Stimulated activated naive CD8-positive, alpha-beta T cell treated with anti-CD3 and anti-CD28 coated beads, Interleukin-15, amount 100 ng/mL, for 72 hours (primary cell): ENCODE measurements around the gene ANKHD1.
"Not testable (repeated sequence)": the region's sequence is repeated elsewhere in the genome, so short reads cannot be mapped to it uniquely, and the experiment has no call there.

Experiments
- ATAC-seq: fragments of 150-1000 bp; cut with Tn5 transposase; 2 replicates; pipeline ENCODE4 v1.10.0; 2021; ENCODE audit warnings: mild to moderate bottlenecking, moderate library complexity
- DNase-seq, 2 donors: peaks; one replicate each; pipeline ENCODE4 v3.0.0; 2021 to 2022
- H3K27ac Mint-ChIP-seq, 2 donors: one replicate each; pipeline ENCODE4 v1.8.0; 2022; ENCODE audit warnings: mild to moderate bottlenecking in 2 of 2, mixed read lengths in 2 of 2, moderate library complexity in 2 of 2
- H3K27me3 Mint-ChIP-seq: one replicate; pipeline ENCODE4 v1.8.0; 2022; ENCODE audit warnings: mixed read lengths
- H3K4me1 Mint-ChIP-seq: one replicate; pipeline ENCODE4 v1.8.0; 2022; ENCODE audit warnings: mild to moderate bottlenecking, mixed read lengths
- H3K4me3 Mint-ChIP-seq, 2 donors: one replicate each; pipeline ENCODE4 v1.8.0; 2022; ENCODE audit warnings: mild to moderate bottlenecking in 2 of 2, mixed read lengths in 2 of 2, moderate library complexity in 1 of 2
- H3K9me3 Mint-ChIP-seq, 2 donors: one replicate each; pipeline ENCODE4 v1.8.0; 2022; ENCODE audit warnings: mixed read lengths in 2 of 2

The ANKHD1 gene

GRCh38 chr5:140399979-140400729 is 1.5 kb upstream of the ANKHD1 start:
- Mint-ChIP-seq H3K4me3 (no peak overlapping the region), H3K4me1 (peaks cover 30% of the 10 kb centered on the region), H3K9me3 (no peaks in the 10 kb centered on the region), H3K27me3 (no peaks in the 10 kb centered on the region), H3K27ac (peak overlapping the region in 1 of 2 donors; percentile 90)
- DNase-seq (peak in 1 of 2 donors; percentile 13), ATAC-seq (no peak)

GRCh38 chr5:140400730-140401361 is 787 bp upstream of the ANKHD1 start:
- peaks cover 32% of the 10 kb centered on the region for H3K4me1 Mint-ChIP-seq
- H3K27me3 Mint-ChIP-seq: no peaks in the 10 kb centered on the region
- H3K27ac Mint-ChIP-seq: no peak overlapping the region
- ATAC-seq: peak; percentile 79
- no peaks in the 10 kb centered on the region for H3K9me3 Mint-ChIP-seq
- DNase-seq: peak; percentile 87 to 91
- H3K4me3 Mint-ChIP-seq: no peak overlapping the region

DNA sequence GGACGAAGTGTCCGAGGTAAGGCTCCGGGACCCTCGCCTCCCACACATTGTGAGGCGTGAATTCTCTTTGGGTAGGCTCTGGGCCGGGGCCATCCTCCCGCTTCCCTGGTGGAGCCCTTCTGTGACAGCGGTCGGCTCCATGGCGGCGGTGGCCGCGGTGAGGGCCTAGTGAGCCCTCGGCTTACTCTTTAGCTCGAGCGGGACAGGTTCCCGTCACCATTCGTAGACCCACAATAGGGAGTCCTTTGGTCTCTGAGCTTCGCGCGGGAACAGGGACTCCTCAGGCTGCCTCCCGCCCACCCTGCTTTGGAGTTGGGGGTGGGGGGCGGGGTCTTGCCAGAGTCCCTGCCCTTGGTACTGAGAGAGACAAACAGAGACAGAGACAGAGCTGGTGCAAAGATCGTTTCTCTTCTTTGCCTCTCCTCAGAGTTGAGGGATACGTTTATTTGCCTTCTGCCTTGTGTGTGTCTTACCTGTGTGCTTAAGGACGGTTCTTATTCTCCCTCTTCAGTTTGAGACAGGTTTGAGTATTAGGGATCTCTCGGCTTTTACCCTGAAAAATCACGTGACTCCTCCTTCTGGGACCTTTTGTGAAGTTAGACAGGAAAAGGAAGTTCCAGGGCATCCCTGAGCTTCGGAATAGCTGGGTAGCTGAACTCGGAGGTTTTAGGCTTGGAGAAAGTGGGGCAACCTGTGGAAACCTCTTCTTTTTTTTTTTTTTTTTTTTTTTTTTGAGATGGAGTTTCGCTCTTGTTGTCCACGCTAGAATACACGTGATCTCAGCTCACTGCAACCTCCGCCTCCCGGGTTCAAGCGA is 833 bp downstream of the ANKHD1 start:
- DNase-seq: peak; percentile 61 to 64
- H3K4me3 Mint-ChIP-seq: no peak overlapping the region
- peak; percentile 2 for ATAC-seq
- H3K4me1 Mint-ChIP-seq: peaks cover 42% of the 10 kb centered on the region
- no peaks in the 10 kb centered on the region for H3K9me3 Mint-ChIP-seq
- H3K27me3 Mint-ChIP-seq: no peaks in the 10 kb centered on the region
- no peak overlapping the region for H3K27ac Mint-ChIP-seq

DNA sequence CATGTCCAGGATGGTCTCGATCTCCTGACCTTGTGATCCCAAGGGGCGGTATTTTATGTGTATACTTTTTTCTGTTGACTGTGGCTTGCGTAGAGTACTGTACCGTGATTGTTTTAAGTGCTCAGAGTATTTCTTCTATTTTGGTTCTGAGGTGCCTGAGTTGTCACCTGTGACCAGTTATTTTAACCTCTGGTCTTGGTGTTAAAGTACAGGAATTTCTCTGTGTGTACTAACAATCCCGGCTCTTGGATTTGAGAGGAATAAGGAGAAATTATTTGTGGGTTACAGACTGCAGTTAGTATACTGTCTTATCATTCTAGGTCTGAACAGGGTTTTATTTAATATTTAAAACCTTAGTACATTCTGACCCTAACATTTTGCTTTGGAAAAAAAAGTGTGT is 2.0 kb downstream of the ANKHD1 start:
- Mint-ChIP-seq H3K27me3 (no peaks in the 10 kb centered on the region), H3K27ac (peak overlapping the region in 1 of 2 donors; percentile 82), H3K4me1 (peaks cover 47% of the 10 kb centered on the region), H3K9me3 (no peaks in the 10 kb centered on the region), H3K4me3 (no peak overlapping the region)
- ATAC-seq (no peak), DNase-seq (no peak)

- no peak for ATAC-seq
- no peaks in the 10 kb centered on the region for H3K27me3 Mint-ChIP-seq
- peaks cover 40% of the 10 kb centered on the region for H3K4me1 Mint-ChIP-seq
- H3K27ac Mint-ChIP-seq: no peak overlapping the region
- no peak overlapping the region for H3K4me3 Mint-ChIP-seq
- no peaks in the 10 kb centered on the region for H3K9me3 Mint-ChIP-seq
- no peak for DNase-seq
These were observed 7.2 kb downstream of the ANKHD1 start for GRCh38 chr5:140408750-140409241.

- ATAC-seq: no peak
- H3K4me1 Mint-ChIP-seq: peaks cover 15% of the 10 kb centered on the region
- no peak for DNase-seq
- H3K4me3 Mint-ChIP-seq: no peak overlapping the region
- H3K27ac Mint-ChIP-seq: no peak overlapping the region
- H3K27me3 Mint-ChIP-seq: no peaks in the 10 kb centered on the region
- H3K9me3 Mint-ChIP-seq: no peaks in the 10 kb centered on the region
These were observed 11.6 kb downstream of the ANKHD1 start for GRCh38 chr5:140413230-140413629.

- Mint-ChIP-seq H3K9me3 (no peaks in the 10 kb centered on the region), H3K27ac (no peak overlapping the region), H3K4me1 (peaks cover 48% of the 10 kb centered on the region), H3K4me3 (no peak overlapping the region), H3K27me3 (no peaks in the 10 kb centered on the region)
- ATAC-seq (no peak), DNase-seq (no peak)
These were observed 15.6 kb downstream of the ANKHD1 start for GRCh38 chr5:140417235-140417634.

DNA sequence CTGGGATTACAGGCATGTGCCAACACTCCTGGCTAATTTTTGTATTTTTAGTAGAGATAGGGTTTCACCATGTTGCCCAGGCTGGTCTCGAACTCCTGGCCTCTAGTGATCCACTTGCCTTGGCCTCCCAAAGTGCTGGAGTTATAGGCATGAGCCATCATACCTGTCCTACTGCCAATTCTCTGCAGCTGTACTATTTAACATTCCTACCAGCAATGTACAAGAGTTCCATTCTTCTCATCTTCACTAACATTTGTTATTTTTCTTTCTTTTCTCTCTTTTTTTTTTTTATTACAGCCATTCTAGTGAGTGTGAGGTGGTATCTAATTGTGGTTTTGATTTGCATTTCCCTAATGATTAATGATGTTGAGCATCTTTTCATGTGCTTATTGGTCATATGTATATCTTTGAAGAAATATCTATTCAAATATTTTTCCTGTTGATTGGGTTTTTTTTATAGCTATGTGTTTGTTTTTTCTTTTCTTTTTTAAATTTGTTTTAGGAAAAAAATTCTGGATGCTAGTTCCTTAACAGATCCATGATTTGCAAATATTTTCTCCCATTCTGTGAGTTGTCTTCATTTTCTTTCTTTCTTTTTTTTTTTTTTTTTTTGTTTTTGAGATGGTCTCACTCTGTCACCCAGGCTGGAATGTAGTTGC is 17.4 kb downstream of the ANKHD1 start:
- Mint-ChIP-seq H3K4me3 (no peak overlapping the region), H3K27me3 (no peaks in the 10 kb centered on the region), H3K9me3 (no peaks in the 10 kb centered on the region), H3K27ac (no peak overlapping the region), H3K4me1 (peaks cover 59% of the 10 kb centered on the region)
- no peak for ATAC-seq
- no peak for DNase-seq

DNA sequence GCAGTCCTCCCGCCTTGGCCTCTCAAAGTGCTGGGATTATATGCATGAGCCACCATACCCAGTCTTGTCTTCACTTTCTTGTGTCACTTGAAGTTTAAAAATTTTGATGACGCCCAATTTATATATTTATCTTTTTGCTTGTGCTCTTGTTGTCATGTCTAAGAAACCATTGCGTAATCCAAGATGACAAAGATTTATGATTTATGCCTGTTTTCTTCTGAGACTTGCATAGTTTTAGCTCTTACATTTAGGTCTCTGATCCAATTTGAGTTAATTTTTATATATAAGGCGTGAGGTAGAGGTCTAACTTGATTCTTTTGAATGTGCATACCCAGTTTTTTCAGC is 18.6 kb downstream of the ANKHD1 start:
- Mint-ChIP-seq H3K27ac (no peak overlapping the region), H3K27me3 (no peaks in the 10 kb centered on the region), H3K9me3 (no peaks in the 10 kb centered on the region), H3K4me3 (peak overlapping the region; percentile 20 to 29), H3K4me1 (peaks cover 60% of the 10 kb centered on the region)
- ATAC-seq: no peak
- DNase-seq: no peak

- Mint-ChIP-seq H3K4me1 (peaks cover 60% of the 10 kb centered on the region), H3K9me3 (no peaks in the 10 kb centered on the region), H3K27me3 (no peaks in the 10 kb centered on the region), H3K4me3 (peak overlapping the region; percentile 9 to 33), H3K27ac (no peak overlapping the region)
- no peak for DNase-seq
- peak; percentile 96 for ATAC-seq
These were observed 19.2 kb downstream of the ANKHD1 start for GRCh38 chr5:140420665-140421361.

DNA sequence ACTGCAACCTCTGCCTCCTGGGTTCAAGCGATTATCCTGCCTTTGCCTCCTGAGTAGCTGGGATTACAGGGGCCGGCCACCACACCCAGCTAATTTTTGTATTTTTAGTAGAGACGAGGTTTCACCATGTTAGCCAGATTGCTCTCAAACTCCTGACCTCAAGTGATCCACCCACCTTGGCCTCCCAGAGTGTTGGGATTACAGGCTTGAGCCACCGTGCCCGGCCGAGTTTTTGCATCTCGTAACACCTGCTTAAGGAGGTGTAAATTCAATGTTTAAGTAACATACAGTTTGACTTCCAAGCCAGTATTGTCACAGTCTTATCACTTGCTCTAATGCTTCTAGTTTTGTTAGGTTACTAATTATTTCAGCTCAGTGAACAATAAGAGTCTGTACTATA is 19.7 kb downstream of the ANKHD1 start:
- H3K4me1 Mint-ChIP-seq: peaks cover 60% of the 10 kb centered on the region
- DNase-seq, H3K27me3 Mint-ChIP-seq, ATAC-seq, H3K4me3 Mint-ChIP-seq, H3K9me3 Mint-ChIP-seq, H3K27ac Mint-ChIP-seq: not testable (repeated sequence)

DNA sequence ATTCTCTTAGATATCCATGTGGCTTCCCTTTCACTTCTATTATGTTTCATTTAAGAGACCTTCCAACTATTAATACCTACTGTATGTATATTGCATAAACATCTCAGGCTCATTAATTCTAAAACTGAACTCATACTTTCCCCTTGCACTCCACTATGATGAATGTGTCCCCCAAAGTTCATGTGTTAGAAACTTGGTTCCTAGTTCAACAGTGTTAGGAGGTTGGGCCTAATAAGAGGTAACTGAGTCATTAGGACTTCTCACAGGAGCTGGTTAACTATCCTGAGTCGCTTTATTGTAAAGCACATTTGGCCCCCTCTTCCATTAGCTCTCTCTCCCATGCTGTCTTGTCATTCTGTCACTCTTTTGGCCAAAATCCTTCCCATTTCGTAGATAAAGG is 22.0 kb downstream of the ANKHD1 start:
- Mint-ChIP-seq H3K27ac (no peak overlapping the region), H3K4me3 (no peak overlapping the region), H3K27me3 (no peaks in the 10 kb centered on the region), H3K9me3 (no peaks in the 10 kb centered on the region), H3K4me1 (peaks cover 54% of the 10 kb centered on the region)
- DNase-seq (no peak), ATAC-seq (no peak)

DNA sequence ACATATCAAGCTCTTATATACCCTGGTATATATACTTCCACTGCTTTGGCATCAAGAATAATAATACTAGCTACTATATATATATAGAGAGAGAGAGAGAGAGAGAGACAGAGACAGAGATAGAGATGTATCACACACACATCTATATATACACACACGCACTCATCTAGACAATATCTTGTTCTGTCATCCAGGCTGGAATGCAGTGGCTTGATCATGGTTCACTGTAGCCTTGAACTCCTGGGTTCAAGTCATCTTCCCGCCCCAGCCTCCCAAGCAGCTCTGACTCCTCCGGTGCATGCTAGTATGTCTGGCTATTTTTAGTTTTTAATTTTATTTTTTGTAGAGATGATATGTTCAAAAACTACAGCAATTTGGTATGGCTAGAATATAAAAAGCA is 22.5 kb downstream of the ANKHD1 start:
- ATAC-seq (no peak), DNase-seq (no peak)
- H3K9me3 Mint-ChIP-seq: no peaks in the 10 kb centered on the region
- no peaks in the 10 kb centered on the region for H3K27me3 Mint-ChIP-seq
- H3K4me1 Mint-ChIP-seq: peaks cover 48% of the 10 kb centered on the region
- no peak overlapping the region for H3K27ac Mint-ChIP-seq
- H3K4me3 Mint-ChIP-seq: no peak overlapping the region

DNA sequence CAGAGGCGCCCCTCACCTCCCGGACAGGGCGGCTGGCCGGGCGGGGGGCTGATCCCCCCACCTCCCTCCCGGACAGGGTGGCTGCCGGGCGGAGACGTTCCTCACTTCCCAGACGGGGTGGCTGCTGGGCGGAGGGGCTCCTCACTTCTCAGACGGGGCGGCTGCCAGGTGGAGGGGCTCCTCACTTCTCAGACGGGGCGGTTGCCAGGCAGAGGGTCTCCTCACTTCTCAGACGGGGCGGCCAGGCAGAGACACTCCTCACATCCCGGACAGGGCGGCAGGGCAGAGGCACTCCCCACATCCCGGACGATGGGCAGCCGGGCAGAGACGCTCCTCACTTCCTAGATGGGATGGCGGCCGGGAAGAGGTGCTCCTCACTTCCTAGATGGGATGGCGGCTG is 26.1 kb downstream of the ANKHD1 start:
- H3K9me3 Mint-ChIP-seq, H3K4me3 Mint-ChIP-seq, H3K27ac Mint-ChIP-seq, DNase-seq, H3K27me3 Mint-ChIP-seq, ATAC-seq: not testable (repeated sequence)
- peaks cover 30% of the 10 kb centered on the region for H3K4me1 Mint-ChIP-seq

DNA sequence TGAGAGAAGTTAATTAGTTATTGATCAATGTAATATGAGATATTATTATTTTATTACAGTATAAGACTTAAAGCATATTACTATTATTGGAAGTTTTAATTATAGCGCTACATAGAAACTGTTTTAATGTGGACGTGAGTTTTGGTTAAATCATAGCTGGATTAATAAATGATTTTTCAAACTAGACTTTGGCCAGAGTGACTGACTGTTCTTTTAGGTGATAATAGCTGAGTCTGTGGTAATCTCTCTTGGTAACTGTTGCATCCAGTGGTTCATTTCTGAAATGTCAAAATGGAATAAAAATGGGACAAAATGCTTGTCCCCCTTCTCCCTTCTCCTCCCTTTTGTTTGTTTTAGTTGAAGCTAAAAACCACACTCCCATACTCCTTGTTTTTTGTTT is 28.1 kb downstream of the ANKHD1 start:
- H3K9me3 Mint-ChIP-seq: no peaks in the 10 kb centered on the region
- H3K4me3 Mint-ChIP-seq: no peak overlapping the region
- H3K27ac Mint-ChIP-seq: no peak overlapping the region
- no peak for ATAC-seq
- no peaks in the 10 kb centered on the region for H3K27me3 Mint-ChIP-seq
- peaks cover 23% of the 10 kb centered on the region for H3K4me1 Mint-ChIP-seq
- DNase-seq: no peak
